Osteoblast (primary cell): ENCODE results near the gene DMKN. TPM values are rescaled to one million over a fixed set of nuclear protein-coding genes. Genes with fewer than 3 reads are reported as not detected.
A peak's percentile ranks its signal among the peaks of the same experiment; 100 is the strongest.

Experiments used
- DNase-seq: peaks from one replicate; pipeline ENCODE4 v3.0.0; 2011; ENCODE audit warnings: low spot score, mixed read lengths; ENCODE audit not compliant: insufficient read length; ENCODE audit errors: missing footprints
- H2AFZ ChIP-seq: 2 replicates; pipeline ENCODE4 v1.6.0; 2011; ENCODE audit warnings: mild to moderate bottlenecking, low read length
- H3K27ac ChIP-seq: 2 replicates; pipeline ENCODE4 v1.5.1; 2011; ENCODE audit warnings: mild to moderate bottlenecking, low read depth, low read length, moderate library complexity
- H3K27me3 ChIP-seq: 2 replicates; pipeline ENCODE4 v1.6.0; 2012; ENCODE audit warnings: mild to moderate bottlenecking, control low read depth, inconsistent platforms, low read length, moderate library complexity; ENCODE audit not compliant: insufficient read depth
- H3K36me3 ChIP-seq: 2 replicates; pipeline ENCODE4 v1.5.1; 2011; ENCODE audit warnings: mild to moderate bottlenecking, low read length, control low read depth, moderate library complexity; ENCODE audit not compliant: insufficient read depth
- H3K4me1 ChIP-seq: 2 replicates; pipeline ENCODE4 v1.5.1; 2011; ENCODE audit warnings: mild to moderate bottlenecking, low read length, control low read depth, moderate library complexity; ENCODE audit not compliant: insufficient read depth
- H3K4me2 ChIP-seq: 2 replicates; pipeline ENCODE4 v1.6.0; 2011; ENCODE audit warnings: mild to moderate bottlenecking, low read length; ENCODE audit not compliant: insufficient read depth
- H3K4me3 ChIP-seq: fragments of 200-600 bp; sonication (generic); 3 replicates; pipeline ENCODE4 v1.5.1; 2012; ENCODE audit warnings: mild to moderate bottlenecking, low read length, inconsistent platforms; ENCODE audit not compliant: insufficient read depth
- H3K79me2 ChIP-seq: 2 replicates; pipeline ENCODE4 v1.6.0; 2012; ENCODE audit warnings: mild to moderate bottlenecking, low read length, control low read depth, inconsistent platforms; ENCODE audit not compliant: insufficient read depth
- H3K9me3 ChIP-seq: 2 replicates; pipeline ENCODE4 v1.5.1; 2011; ENCODE audit warnings: low read depth, low read length, control low read depth
- H4K20me1 ChIP-seq: 2 replicates; pipeline ENCODE4 v1.6.0; 2012; ENCODE audit warnings: mild to moderate bottlenecking, low read length, control low read depth; ENCODE audit not compliant: insufficient read depth
- total RNA-seq: library from RNA; depleted of rRNA; stranded (reverse); fragments of >200 nt; gene quantifications from 2 replicates; pipeline ENCODE4 v1.2.3, GENCODE V29; 2012
- TF ChIP-seq, protein P1 (sequence below): IDR thresholded peaks from 2 replicates; pipeline ENCODE4 v1.5.1; 2011; ENCODE audit warnings: mild to moderate bottlenecking, low read depth, low read length, moderate library complexity; ENCODE audit errors: extremely low read depth

DMKN gene
- total RNA-seq, 1 donor = 24.2 TPM

DNA sequence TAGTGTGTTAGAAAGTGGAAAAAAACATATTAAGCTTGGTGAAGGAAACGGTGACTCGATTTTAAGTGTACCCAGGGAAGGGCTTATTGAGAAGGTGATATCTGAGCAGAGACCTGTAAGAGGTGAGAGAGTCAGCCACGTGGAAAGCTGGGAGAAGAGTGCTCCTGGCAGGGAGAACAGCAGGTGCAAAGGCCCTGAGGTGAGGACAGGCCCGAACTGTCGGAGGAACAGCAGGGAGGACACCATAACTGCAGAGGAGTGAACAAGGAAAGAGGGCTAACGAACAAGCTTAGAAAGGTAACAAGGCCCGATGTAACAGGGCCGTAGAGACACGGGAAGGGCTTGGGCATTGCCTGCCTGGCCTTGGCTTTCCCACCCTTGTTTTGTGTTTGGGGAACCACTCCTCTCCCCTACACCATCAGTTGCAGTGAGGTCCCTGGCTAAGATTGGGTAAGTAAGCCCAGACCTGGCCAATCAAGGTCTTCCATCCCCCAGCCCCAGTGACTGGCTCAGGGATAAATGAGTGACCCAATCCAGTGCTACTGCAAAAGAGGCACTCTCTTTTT lies 42.7 kb upstream of the DMKN start:
- Histone ChIP-seq H3K4me2 (no peak overlapping the region), H3K9me3 (no peaks in the 10 kb centered on the region), H3K27me3 (peaks cover 15% of the 10 kb centered on the region), H3K27ac (no peak overlapping the region), H3K4me1 (no peaks in the 10 kb centered on the region), H4K20me1 (no peaks in the 10 kb centered on the region), H3K36me3 (no peaks in the 10 kb centered on the region), H3K79me2 (no peaks in the 10 kb centered on the region), H3K4me3 (no peak overlapping the region), H2AFZ (no peak overlapping the region)
- DNase-seq = peak; percentile 38
- TF ChIP-seq, protein P1, sequence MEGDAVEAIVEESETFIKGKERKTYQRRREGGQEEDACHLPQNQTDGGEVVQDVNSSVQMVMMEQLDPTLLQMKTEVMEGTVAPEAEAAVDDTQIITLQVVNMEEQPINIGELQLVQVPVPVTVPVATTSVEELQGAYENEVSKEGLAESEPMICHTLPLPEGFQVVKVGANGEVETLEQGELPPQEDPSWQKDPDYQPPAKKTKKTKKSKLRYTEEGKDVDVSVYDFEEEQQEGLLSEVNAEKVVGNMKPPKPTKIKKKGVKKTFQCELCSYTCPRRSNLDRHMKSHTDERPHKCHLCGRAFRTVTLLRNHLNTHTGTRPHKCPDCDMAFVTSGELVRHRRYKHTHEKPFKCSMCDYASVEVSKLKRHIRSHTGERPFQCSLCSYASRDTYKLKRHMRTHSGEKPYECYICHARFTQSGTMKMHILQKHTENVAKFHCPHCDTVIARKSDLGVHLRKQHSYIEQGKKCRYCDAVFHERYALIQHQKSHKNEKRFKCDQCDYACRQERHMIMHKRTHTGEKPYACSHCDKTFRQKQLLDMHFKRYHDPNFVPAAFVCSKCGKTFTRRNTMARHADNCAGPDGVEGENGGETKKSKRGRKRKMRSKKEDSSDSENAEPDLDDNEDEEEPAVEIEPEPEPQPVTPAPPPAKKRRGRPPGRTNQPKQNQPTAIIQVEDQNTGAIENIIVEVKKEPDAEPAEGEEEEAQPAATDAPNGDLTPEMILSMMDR = no peak

- no peaks in the 10 kb centered on the region for H4K20me1 ChIP-seq
- no peaks in the 10 kb centered on the region for H3K79me2 ChIP-seq
- H3K9me3 ChIP-seq = no peaks in the 10 kb centered on the region
- H3K4me3 ChIP-seq = no peak overlapping the region
- TF ChIP-seq, protein P1 = peak; percentile 28
- H3K27me3 ChIP-seq = peaks cover 15% of the 10 kb centered on the region
- no peak overlapping the region for H3K4me2 ChIP-seq
- H2AFZ ChIP-seq = no peak overlapping the region
- no peaks in the 10 kb centered on the region for H3K4me1 ChIP-seq
- H3K36me3 ChIP-seq = no peaks in the 10 kb centered on the region
- H3K27ac ChIP-seq = no peak overlapping the region
- peak; percentile 83 for DNase-seq
Measured at GRCh38 chr19:35555301-35556005, 42.0 kb upstream of the DMKN start.

GRCh38 chr19:35554076-35554475 lies 40.6 kb upstream of the DMKN start:
- H3K9me3 ChIP-seq = no peaks in the 10 kb centered on the region
- TF ChIP-seq, protein P1 = no peak
- DNase-seq = peak; percentile 77
- H3K27ac ChIP-seq = no peak overlapping the region
- no peak overlapping the region for H3K4me2 ChIP-seq
- peaks cover 15% of the 10 kb centered on the region for H3K27me3 ChIP-seq
- H2AFZ ChIP-seq = no peak overlapping the region
- no peaks in the 10 kb centered on the region for H3K4me1 ChIP-seq
- no peaks in the 10 kb centered on the region for H3K79me2 ChIP-seq
- no peak overlapping the region for H3K4me3 ChIP-seq
- peaks cover 3% of the 10 kb centered on the region for H4K20me1 ChIP-seq
- H3K36me3 ChIP-seq = no peaks in the 10 kb centered on the region

- no peak overlapping the region for H3K27ac ChIP-seq
- H3K4me3 ChIP-seq = no peak overlapping the region
- no peaks in the 10 kb centered on the region for H3K4me1 ChIP-seq
- no peak overlapping the region for H3K4me2 ChIP-seq
- no peaks in the 10 kb centered on the region for H3K9me3 ChIP-seq
- H2AFZ ChIP-seq = no peak overlapping the region
- TF ChIP-seq, protein P1 = no peak
- H3K36me3 ChIP-seq = no peaks in the 10 kb centered on the region
- H3K27me3 ChIP-seq = peaks cover 10% of the 10 kb centered on the region
- no peaks in the 10 kb centered on the region for H3K79me2 ChIP-seq
- H4K20me1 ChIP-seq = peaks cover 3% of the 10 kb centered on the region
- DNase-seq = peak; percentile 68
Measured at GRCh38 chr19:35553385-35554000, 40.0 kb upstream of the DMKN start.
